ENCODE data around the gene UHRF1.
"Not testable (repeated sequence)": the region's sequence is repeated elsewhere in the genome, so short reads cannot be mapped to it uniquely, and the experiment has no call there.

The UHRF1 gene

GRCh38 chr19:4971816-4972495 is 62.7 kb downstream of the UHRF1 start:
- DNase-seq (ENCODE audit: low read depth in 2 of 2) = no peak

- DNase-seq (ENCODE audit: low read depth in 2 of 2) = no peak
Observed at GRCh38 chr19:4972509-4973230, 63.4 kb downstream of the UHRF1 start.

- DNase-seq (ENCODE audit: low read depth in 2 of 2) = no peak
Observed at GRCh38 chr19:4974880-4975469, 65.7 kb downstream of the UHRF1 start.

GRCh38 chr19:4975601-4976000 is 66.3 kb downstream of the UHRF1 start:
- not testable (repeated sequence) for DNase-seq (ENCODE audit: low read depth in 2 of 2)

GRCh38 chr19:4976401-4977298 is 67.3 kb downstream of the UHRF1 start:
- no peak for DNase-seq (ENCODE audit: low read depth in 2 of 2)

GRCh38 chr19:4977299-4978174 is 68.2 kb downstream of the UHRF1 start:
- no peak for DNase-seq (ENCODE audit: low read depth in 2 of 2)

GRCh38 chr19:4979211-4979807 is 70.0 kb downstream of the UHRF1 start:
- DNase-seq (ENCODE audit: low read depth in 2 of 2) = no peak

GRCh38 chr19:4980067-4980466 is 70.8 kb downstream of the UHRF1 start:
- DNase-seq (ENCODE audit: low read depth in 2 of 2) = no peak

- DNase-seq (ENCODE audit: low read depth in 2 of 2) = no peak
Observed at GRCh38 chr19:4980838-4981680, 71.8 kb downstream of the UHRF1 start.

- DNase-seq (ENCODE audit: low read depth in 2 of 2) = no peak
Observed at GRCh38 chr19:4981681-4981958, 72.3 kb downstream of the UHRF1 start.

GRCh38 chr19:4983346-4984105 is 74.2 kb downstream of the UHRF1 start:
- DNase-seq (ENCODE audit: low read depth in 2 of 2) = no peak

GRCh38 chr19:4984106-4984380 is 74.7 kb downstream of the UHRF1 start:
- no peak for DNase-seq (ENCODE audit: low read depth in 2 of 2)

GRCh38 chr19:4984438-4984990 is 75.2 kb downstream of the UHRF1 start:
- no peak for DNase-seq (ENCODE audit: low read depth in 2 of 2)

GRCh38 chr19:4985551-4985991 is 76.3 kb downstream of the UHRF1 start:
- no peak for DNase-seq (ENCODE audit: low read depth in 2 of 2)

GRCh38 chr19:4986056-4986455 is 76.8 kb downstream of the UHRF1 start:
- DNase-seq (ENCODE audit: low read depth in 2 of 2) = no peak

- no peak for DNase-seq (ENCODE audit: low read depth in 2 of 2)
Observed at GRCh38 chr19:4986471-4986891, 77.2 kb downstream of the UHRF1 start.

- DNase-seq (ENCODE audit: low read depth in 2 of 2) = no peak
Observed at GRCh38 chr19:4987256-4987655, 78.0 kb downstream of the UHRF1 start.

- no peak for DNase-seq (ENCODE audit: low read depth in 2 of 2)
Observed at GRCh38 chr19:4987692-4988370, 78.5 kb downstream of the UHRF1 start.
